Measurements from ENCODE around the gene TM4SF20.
A peak's percentile ranks its signal among the peaks of the same experiment; 100 is the strongest.
"Not testable (repeated sequence)": the region's sequence is repeated elsewhere in the genome, so short reads cannot be mapped to it uniquely, and the experiment has no call there.

Gene TM4SF20

GRCh38 chr2:227366769-227367426 lies 12.2 kb downstream of the TM4SF20 start:
- DNase-seq (ENCODE audit: low spot score) = no peak

GRCh38 chr2:227365833-227366232 lies 13.3 kb downstream of the TM4SF20 start:
- DNase-seq (ENCODE audit: low spot score) = no peak

GRCh38 chr2:227364585-227365263 lies 14.4 kb downstream of the TM4SF20 start:
- DNase-seq (ENCODE audit: low spot score) = not testable (repeated sequence)

GRCh38 chr2:227363756-227364155 lies 15.3 kb downstream of the TM4SF20 start:
- DNase-seq (ENCODE audit: low spot score) = no peak

GRCh38 chr2:227360351-227360750 lies 18.8 kb downstream of the TM4SF20 start:
- DNase-seq (ENCODE audit: low spot score) = no peak

GRCh38 chr2:227351639-227352038 lies 27.5 kb downstream of the TM4SF20 start:
- no peak for DNase-seq (ENCODE audit: low spot score)

GRCh38 chr2:227349989-227350612 lies 29.0 kb downstream of the TM4SF20 start:
- DNase-seq (ENCODE audit: low spot score) = no peak

- DNase-seq (ENCODE audit: low spot score) = no peak
Measured at GRCh38 chr2:227348324-227348723, 30.8 kb downstream of the TM4SF20 start.

GRCh38 chr2:227347117-227347516 lies 32.0 kb downstream of the TM4SF20 start:
- peak; percentile 7 for DNase-seq (ENCODE audit: low spot score)

GRCh38 chr2:227344231-227344630 lies 34.9 kb downstream of the TM4SF20 start:
- DNase-seq (ENCODE audit: low spot score) = no peak

- DNase-seq (ENCODE audit: low spot score) = no peak
Measured at GRCh38 chr2:227341553-227341952, 37.6 kb downstream of the TM4SF20 start.

GRCh38 chr2:227340106-227340505 lies 39.0 kb downstream of the TM4SF20 start:
- no peak for DNase-seq (ENCODE audit: low spot score)

GRCh38 chr2:227339098-227339599 lies 40.0 kb downstream of the TM4SF20 start:
- no peak for DNase-seq (ENCODE audit: low spot score)

GRCh38 chr2:227337442-227337841 lies 41.7 kb downstream of the TM4SF20 start:
- DNase-seq (ENCODE audit: low spot score) = no peak

- no peak for DNase-seq (ENCODE audit: low spot score)
Measured at GRCh38 chr2:227335713-227336112, 43.4 kb downstream of the TM4SF20 start.

GRCh38 chr2:227326783-227327182 lies 52.3 kb downstream of the TM4SF20 start:
- DNase-seq (ENCODE audit: low spot score) = no peak

GRCh38 chr2:227325839-227326195 lies 53.3 kb downstream of the TM4SF20 start:
- DNase-seq (ENCODE audit: low spot score) = peak; percentile 45

GRCh38 chr2:227324995-227325838 lies 53.9 kb downstream of the TM4SF20 start, which contains the start of gene MFF:
Gene MFF, plus strand, starts transcription at chr2:227325251. Its CDS starts 5,415 bp downstream, at chr2:227330666.
- DNase-seq (ENCODE audit: low spot score) = peak; percentile 94

- peak; percentile 24 for DNase-seq (ENCODE audit: low spot score)
Measured at GRCh38 chr2:227324642-227324994, 54.5 kb downstream of the TM4SF20 start.

- DNase-seq (ENCODE audit: low spot score) = no peak
Measured at GRCh38 chr2:227323818-227324217, 55.3 kb downstream of the TM4SF20 start.

- no peak for DNase-seq (ENCODE audit: low spot score)
Measured at GRCh38 chr2:227322530-227323205, 56.4 kb downstream of the TM4SF20 start.
